ENCODE data around the gene RALB.
A peak's percentile ranks its signal among the peaks of the same experiment; 100 is the strongest.
"Not testable (repeated sequence)": the region's sequence is repeated elsewhere in the genome, so short reads cannot be mapped to it uniquely, and the experiment has no call there.

The RALB gene

GRCh38 chr2:120317916-120318315 lies 65.3 kb downstream of the RALB start:
- DNase-seq: no peak

GRCh38 chr2:120318626-120319025 lies 66.0 kb downstream of the RALB start:
- DNase-seq: no peak

GRCh38 chr2:120319123-120319522 lies 66.5 kb downstream of the RALB start:
- no peak for DNase-seq

GRCh38 chr2:120319686-120320317 lies 67.2 kb downstream of the RALB start:
- DNase-seq: no peak

GRCh38 chr2:120320318-120320851 lies 67.7 kb downstream of the RALB start:
- DNase-seq: no peak

- DNase-seq: not testable (repeated sequence)
Measured at GRCh38 chr2:120320887-120321556, 68.4 kb downstream of the RALB start.

GRCh38 chr2:120321721-120322284 lies 69.2 kb downstream of the RALB start:
- DNase-seq: no peak

- no peak for DNase-seq
Measured at GRCh38 chr2:120322329-120322728, 69.7 kb downstream of the RALB start.

GRCh38 chr2:120323214-120323613 lies 70.6 kb downstream of the RALB start:
- DNase-seq: no peak

GRCh38 chr2:120323807-120324399 lies 71.3 kb downstream of the RALB start:
- no peak for DNase-seq

GRCh38 chr2:120324933-120325332 lies 72.3 kb downstream of the RALB start:
- DNase-seq: no peak

- DNase-seq: no peak
Measured at GRCh38 chr2:120326066-120326465, 73.4 kb downstream of the RALB start.

GRCh38 chr2:120330946-120331822 lies 78.5 kb downstream of the RALB start:
- peak; percentile 59 to 75 for DNase-seq

- no peak for DNase-seq
Measured at GRCh38 chr2:120331903-120332302, 79.3 kb downstream of the RALB start.

- no peak for DNase-seq
Measured at GRCh38 chr2:120332384-120332783, 79.7 kb downstream of the RALB start.

- DNase-seq: no peak
Measured at GRCh38 chr2:120334068-120334467, 81.4 kb downstream of the RALB start.

GRCh38 chr2:120336749-120337148 lies 84.1 kb downstream of the RALB start:
- DNase-seq: peak in 1 of 2 experiments; percentile 23

- peak; percentile 79 to 80 for DNase-seq
Measured at GRCh38 chr2:120338015-120338414, 85.4 kb downstream of the RALB start.

GRCh38 chr2:120341977-120342376 lies 89.3 kb downstream of the RALB start:
- peak; percentile 97 for DNase-seq

GRCh38 chr2:120342446-120342845 lies 89.8 kb downstream of the RALB start:
- DNase-seq: peak; percentile 50 to 70

GRCh38 chr2:120343100-120343432 lies 90.4 kb downstream of the RALB start:
- DNase-seq: no peak

GRCh38 chr2:120343433-120344105 lies 90.9 kb downstream of the RALB start:
- DNase-seq: peak; percentile 71 to 97
